Fibroblast of villous mesenchyme (primary cell): ENCODE results near the gene MSRB3. TPM values are rescaled to one million over a fixed set of nuclear protein-coding genes. Genes with fewer than 3 reads are reported as not detected.
"Not testable (repeated sequence)": the region's sequence is repeated elsewhere in the genome, so short reads cannot be mapped to it uniquely, and the experiment has no call there.

ENCODE experiments used
- DNase-seq: peaks from one replicate; pipeline ENCODE4 v3.0.0-alpha.2; 2010; ENCODE audit warnings: low read depth
- H3K4me3 ChIP-seq: 2 replicates; pipeline ENCODE4 v1.5.1; 2011; ENCODE audit warnings: low read depth, mild to moderate bottlenecking, low read length
- CTCF ChIP-seq: IDR thresholded peaks from 2 replicates; pipeline ENCODE4 v1.5.1; 2012; ENCODE audit warnings: low read depth, mild to moderate bottlenecking, low read length; ENCODE audit not compliant: insufficient read depth
- total RNA-seq: library from RNA; depleted of rRNA; stranded (reverse); fragments of >200 nt; gene quantifications from 2 replicates; pipeline ENCODE4 v1.2.3, GENCODE V29; 2012

Gene MSRB3
- total RNA-seq, 1 donor: 111 TPM

GRCh38 chr12:65275627-65276026 is 2.9 kb upstream of the MSRB3 start:
- no peak for DNase-seq
- TF ChIP-seq CTCF: no peak
- H3K4me3 ChIP-seq: no peak overlapping the region

DNA sequence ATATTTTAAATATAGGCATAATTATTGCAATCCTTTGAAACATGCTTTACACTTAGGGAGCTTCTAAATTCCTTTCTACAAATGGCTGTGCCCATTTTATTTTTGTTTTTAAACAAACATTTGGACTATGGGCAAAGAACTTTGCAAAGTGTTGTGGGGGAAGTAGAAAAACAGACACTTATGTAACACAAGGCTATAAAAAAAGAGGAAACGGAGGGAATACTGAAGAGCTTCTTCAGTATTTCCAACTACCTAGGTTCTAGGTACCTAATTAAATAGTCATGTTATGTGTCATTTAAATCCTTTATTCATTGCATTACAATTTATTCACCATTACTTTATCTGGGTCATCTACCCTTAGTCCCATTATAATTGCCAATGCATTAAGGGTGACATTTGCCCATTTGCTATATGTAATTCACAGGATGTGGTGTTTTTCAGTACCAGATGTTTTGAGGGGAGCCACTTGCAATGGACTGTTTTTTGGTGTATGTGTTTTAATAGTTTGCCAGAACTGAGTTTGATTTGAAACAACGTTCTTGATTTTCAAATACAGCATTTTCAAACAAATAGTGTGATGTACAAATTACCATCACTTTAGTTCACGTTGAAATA is 1.5 kb upstream of the MSRB3 start:
- no peak overlapping the region for H3K4me3 ChIP-seq
- DNase-seq: no peak

GRCh38 chr12:65277994-65278575 is 398 bp upstream of the MSRB3 start:
- DNase-seq: no peak
- no peak for TF ChIP-seq CTCF
- H3K4me3 ChIP-seq: peak overlapping the region; percentile 93

More for the DNA sequence above, 1.5 kb upstream of the MSRB3 start:
- TF ChIP-seq CTCF: no peak

- H3K4me3 ChIP-seq: peak overlapping the region; percentile 93
- DNase-seq: peak; percentile 58
- TF ChIP-seq CTCF: no peak
Observed at GRCh38 chr12:65279369-65280112, 1.1 kb downstream of the MSRB3 start.

DNA sequence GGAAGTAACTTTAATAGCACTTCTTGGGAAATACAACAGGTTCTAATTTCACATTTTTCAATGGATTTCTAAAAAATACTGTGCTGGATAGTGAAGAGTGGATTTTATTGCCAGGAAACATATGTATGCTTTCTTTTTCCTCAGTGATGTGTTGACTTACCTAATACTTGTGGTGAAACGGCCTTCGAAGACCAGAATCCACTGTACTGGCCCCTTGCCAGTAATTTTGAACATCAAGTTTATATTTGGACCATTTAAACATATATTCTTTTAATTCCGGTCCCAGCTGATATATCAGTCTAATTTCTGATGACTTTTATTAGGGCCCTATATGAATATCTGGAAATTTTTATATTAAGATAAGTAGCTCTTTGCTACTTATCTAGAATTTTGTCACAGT is 1.8 kb downstream of the MSRB3 start:
- peak; percentile 51 for DNase-seq

GRCh38 chr12:65282840-65283239 is 4.4 kb downstream of the MSRB3 start:
- H3K4me3 ChIP-seq: no peak overlapping the region
- no peak for TF ChIP-seq CTCF
- no peak for DNase-seq

More for the DNA sequence above, 1.8 kb downstream of the MSRB3 start:
- TF ChIP-seq CTCF: no peak
- H3K4me3 ChIP-seq: peak overlapping the region; percentile 93

- not testable (repeated sequence) for DNase-seq, H3K4me3 ChIP-seq
Observed at GRCh38 chr12:65285532-65285931, 7.0 kb downstream of the MSRB3 start.
